Measurements from ENCODE around the gene ANKRD22. TPM values are rescaled to one million over a fixed set of nuclear protein-coding genes. Genes with fewer than 3 reads are reported as not detected.
A peak's percentile ranks its signal among the peaks of the same experiment; 100 is the strongest.
"Not testable (repeated sequence)": the region's sequence is repeated elsewhere in the genome, so short reads cannot be mapped to it uniquely, and the experiment has no call there.

Gene ANKRD22
- total RNA-seq, 6 experiments from 2014 or later = 0.54 to 1.2 (median 1.2) TPM; not detected in 3

- TF ChIP-seq POLR2A (IDR thresholded peaks at IDR 0.05) (no peak), CTCF (IDR thresholded peaks at IDR 0.05) (no peak)
- intact Hi-C loops (cut with DNase I) = no loop called here
Observed at GRCh38 chr10:88840104-88840503, 11.5 kb downstream of the ANKRD22 start.

GRCh38 chr10:88838766-88839350 lies 12.8 kb downstream of the ANKRD22 start:
- no peak overlapping the region for H3K4me3 ChIP-seq
- H3K27ac ChIP-seq = no peak overlapping the region
- WGBS (ENCODE audit: insufficient coverage, low coverage, low lambda C conversion rate, missing lambda C conversion rate) = 95% methylated on average over 4 of the region's 5 CpGs
- no peak for DNase-seq
- H3K27me3 ChIP-seq = no peaks in the 10 kb centered on the region
- peaks cover 0 to 23% (median 7%) of the 10 kb centered on the region in 4 donors for H3K4me1 ChIP-seq
- no peak for TF ChIP-seq CTCF (IDR thresholded peaks at IDR 0.05)
- no peaks in the 10 kb centered on the region for H3K9me3 ChIP-seq
- H3K36me3 ChIP-seq = no peaks in the 10 kb centered on the region
- intact Hi-C loops (cut with DNase I) = loop anchor here in 1 of 2 donors (10.0 kb wide), 1 partner anchor 96 kb away; no protein-coding TSS in a partner anchor
- ATAC-seq = no peak

More at GRCh38 chr10:88840104-88840503, 11.5 kb downstream of the ANKRD22 start:
- Histone ChIP-seq H3K27ac (peak overlapping the region; percentile 78 to 98 (median 89)), H3K9me3 (no peaks in the 10 kb centered on the region), H3K4me1 (peaks cover 0 to 23% (median 7%) of the 10 kb centered on the region in 4 donors), H3K36me3 (no peaks in the 10 kb centered on the region), H3K4me3 (no peak overlapping the region), H3K27me3 (no peaks in the 10 kb centered on the region)
- no peak for DNase-seq
- peak; percentile 64 to 78 (median 68) for ATAC-seq
- WGBS (ENCODE audit: insufficient coverage, low coverage, low lambda C conversion rate, missing lambda C conversion rate) = 32% methylated on average over 3 of the region's 3 CpGs

GRCh38 chr10:88837632-88838031 lies 14.0 kb downstream of the ANKRD22 start:
- intact Hi-C loops (cut with DNase I) = loop anchor here in 1 of 2 donors (10.0 kb wide), 1 partner anchor 97 kb away; no protein-coding TSS in a partner anchor

GRCh38 chr10:88835910-88836221 lies 15.8 kb downstream of the ANKRD22 start:
- Histone ChIP-seq H3K27ac (no peak overlapping the region), H3K9me3 (no peaks in the 10 kb centered on the region), H3K27me3 (no peaks in the 10 kb centered on the region), H3K36me3 (no peaks in the 10 kb centered on the region), H3K4me3 (no peak overlapping the region), H3K4me1 (peaks cover 0 to 13% (median 3%) of the 10 kb centered on the region in 4 donors)
- ATAC-seq = no peak
- WGBS (ENCODE audit: insufficient coverage, low coverage, low lambda C conversion rate, missing lambda C conversion rate) = 3% methylated on average over 2 of the region's 2 CpGs
- intact Hi-C loops (cut with DNase I) = loop anchor here in 1 of 2 donors (10.0 kb wide), 1 partner anchor 99 kb away; no protein-coding TSS in a partner anchor
- TF ChIP-seq POLR2A (IDR thresholded peaks at IDR 0.05) = no peak
- no peak for TF ChIP-seq CTCF (IDR thresholded peaks at IDR 0.05)
- no peak for DNase-seq

More at GRCh38 chr10:88837632-88838031, 14.0 kb downstream of the ANKRD22 start:
- H3K4me3 ChIP-seq, H3K9me3 ChIP-seq, H3K36me3 ChIP-seq, H3K27ac ChIP-seq, DNase-seq, ATAC-seq, H3K27me3 ChIP-seq: not testable (repeated sequence)
- peaks cover 0 to 23% (median 7%) of the 10 kb centered on the region in 4 donors for H3K4me1 ChIP-seq

- no peaks in the 10 kb centered on the region for H3K9me3 ChIP-seq
- peaks cover 0 to 13% (median 0%) of the 10 kb centered on the region in 4 donors for H3K4me1 ChIP-seq
- intact Hi-C loops (cut with DNase I) = loop anchor here in 1 of 2 donors (10.0 kb wide), 1 partner anchor 99 kb away; no protein-coding TSS in a partner anchor
- TF ChIP-seq POLR2A (IDR thresholded peaks at IDR 0.05) (no peak), CTCF (IDR thresholded peaks at IDR 0.05) (peak; percentile 90 to 97 (median 94))
- peak; percentile 91 to 95 (median 92) for ATAC-seq
- DNase-seq = peak; percentile 75 to 86 (median 86)
- no peak overlapping the region for H3K4me3 ChIP-seq
- 8% methylated on average over 10 of the region's 10 CpGs for WGBS (ENCODE audit: insufficient coverage, low coverage, low lambda C conversion rate, missing lambda C conversion rate)
- H3K36me3 ChIP-seq = no peaks in the 10 kb centered on the region
- H3K27ac ChIP-seq = no peak overlapping the region
- H3K27me3 ChIP-seq = no peaks in the 10 kb centered on the region
Observed at GRCh38 chr10:88835096-88835909, 16.3 kb downstream of the ANKRD22 start.
